B cell (primary cell): ENCODE measurements around the gene TELO2. TPM values are rescaled to one million over a fixed set of nuclear protein-coding genes. Genes with fewer than 3 reads are reported as not detected.

Experiments
- ATAC-seq: fragments of 200-7000 bp; cut with Tn5 transposase; one replicate; pipeline ENCODE4 v1.10.0; 2021; ENCODE audit warnings: low read depth, mild to moderate bottlenecking, moderate number of reproducible peaks, moderate library complexity
- CTCF ChIA-PET: fragments of 350-600 bp; sonication (Branson Sonifier 250); formaldehyde crosslinking; loops from one replicate; lab custom pipeline; 2021; ENCODE audit warnings: antibody characterized with exemption, inconsistent platforms; lab: Charles Lee
- POLR2A ChIA-PET: fragments of 350-600 bp; sonication (Branson Sonifier 250); formaldehyde crosslinking; loops from one replicate; lab custom pipeline; 2021; ENCODE audit warnings: antibody characterized with exemption; lab: Charles Lee
- DNase-seq: peaks from one replicate; pipeline ENCODE4 v3.0.0; 2013
- H2AFZ ChIP-seq: 2 replicates; pipeline ENCODE4 v1.6.1; 2012; ENCODE audit warnings: mild to moderate bottlenecking, low read depth, low read length; ENCODE audit not compliant: insufficient read depth, poor library complexity, severe bottlenecking
- H3K27ac ChIP-seq, 2 donors: 1 replicate in 1 of 2; 2 replicates in 1 of 2; pipeline ENCODE4 v1.5.1; 2012 to 2013; ENCODE audit warnings: low read length in 2 of 2, mild to moderate bottlenecking in 2 of 2, moderate library complexity in 1 of 2
- H3K27me3 ChIP-seq, 4 experiments: fragments of 200-600 bp in 1 of 4; sonication (generic) in 1 of 4; replicated peaks in 1 of 4; 1 replicate in 2 of 4; 2 replicates in 2 of 4; pipeline versions ENCODE4 v1.6.1 to v1.7.0; 2013 to 2016; ENCODE audit warnings: low read length in 3 of 4, mild to moderate bottlenecking in 2 of 4, mixed read lengths in 1 of 4, moderate library complexity in 1 of 4; ENCODE audit not compliant: insufficient read depth in 4 of 4, control insufficient read depth in 3 of 4; ENCODE audit errors: control extremely low read depth in 1 of 4
- H3K36me3 ChIP-seq, 2 experiments: replicated peaks in 1 of 2; 1 replicate in 1 of 2; 2 replicates in 1 of 2; pipeline versions ENCODE4 v1.6.1 to v1.7.1; 2013; ENCODE audit warnings: low read length in 1 of 2; ENCODE audit not compliant: insufficient read depth in 2 of 2, control insufficient read depth in 1 of 2; ENCODE audit errors: control extremely low read depth in 1 of 2, extremely low read depth in 1 of 2
- H3K4me1 ChIP-seq, 2 donors: fragments of 200-600 bp in 1 of 2; sonication (generic) in 1 of 2; 1 replicate in 1 of 2; 2 replicates in 1 of 2; pipeline versions ENCODE4 v1.5.1 to v1.6.1; 2013 to 2017; ENCODE audit warnings: low read length in 2 of 2; ENCODE audit not compliant: control insufficient read depth in 2 of 2, insufficient read depth in 2 of 2
- H3K4me2 ChIP-seq: replicated peaks from 2 replicates; pipeline ENCODE3; 2012; ENCODE audit warnings: mild to moderate bottlenecking, low read depth, low read length; ENCODE audit not compliant: poor library complexity, severe bottlenecking
- H3K4me3 ChIP-seq, 5 experiments: fragments of 200-600 bp in 1 of 5; sonication (generic) in 1 of 5; 1 replicate in 3 of 5; 2 replicates in 2 of 5; pipeline versions ENCODE4 v1.5.1 to v1.7.0; 2011 to 2016; ENCODE audit warnings: low read length in 4 of 5, mild to moderate bottlenecking in 4 of 5, low read depth in 2 of 5, control low read depth in 1 of 5, moderate library complexity in 1 of 5; ENCODE audit not compliant: insufficient read depth in 1 of 5; ENCODE audit errors: control extremely low read depth in 1 of 5, extremely low read depth in 1 of 5
- H3K79me2 ChIP-seq: fragments of 200-600 bp; sonication (generic); one replicate; pipeline ENCODE4 v1.6.0; 2016; ENCODE audit warnings: low read length; ENCODE audit not compliant: control insufficient read depth, insufficient read depth
- H3K9ac ChIP-seq: fragments of 200-600 bp; sonication (generic); 2 replicates; pipeline ENCODE4 v1.6.1; 2017; ENCODE audit warnings: mild to moderate bottlenecking, low read length, moderate library complexity
- H3K9me3 ChIP-seq, 3 donors: one replicate each; pipeline versions ENCODE4 v1.6.1 to v1.7.1; 2013; ENCODE audit warnings: low read length in 2 of 3; ENCODE audit not compliant: control insufficient read depth in 2 of 3, insufficient read depth in 1 of 3; ENCODE audit errors: control extremely low read depth in 1 of 3
- H4K20me1 ChIP-seq: 2 replicates; pipeline ENCODE4 v1.6.0; 2012; ENCODE audit warnings: mild to moderate bottlenecking, low read length; ENCODE audit not compliant: insufficient read depth, control insufficient read depth, poor library complexity, severe bottlenecking
- H3K27ac Mint-ChIP-seq: one replicate; pipeline ENCODE4 v1.8.0; 2021; ENCODE audit warnings: mixed read lengths
- H3K27me3 Mint-ChIP-seq: one replicate; pipeline ENCODE4 v1.8.0; 2021; ENCODE audit warnings: mixed read lengths
- H3K4me1 Mint-ChIP-seq: one replicate; pipeline ENCODE4 v1.8.0; 2021; ENCODE audit warnings: mixed read lengths
- H3K4me3 Mint-ChIP-seq: one replicate; pipeline ENCODE4 v1.8.0; 2021; ENCODE audit warnings: mixed read lengths
- H3K9me3 Mint-ChIP-seq: one replicate; pipeline ENCODE4 v1.8.0; 2022; ENCODE audit warnings: mixed read lengths; ENCODE audit not compliant: insufficient read depth
- CTCF ChIP-seq: fragments of 200-600 bp; IDR thresholded peaks from one replicate; pipeline ENCODE4 v1.8.0; 2022; ENCODE audit warnings: antibody characterized with exemption, mild to moderate bottlenecking
- EZH2 ChIP-seq: IDR thresholded peaks from 2 replicates; pipeline ENCODE4 v1.6.1; 2012; ENCODE audit warnings: borderline replicate concordance, low read depth, mild to moderate bottlenecking, moderate library complexity, low read length; ENCODE audit not compliant: insufficient read depth, poor library complexity, severe bottlenecking
- WGBS: methylation state at CpG from one replicate; pipeline ENCODE4 v1.1.5; 2013; ENCODE audit warnings: missing lambda C conversion rate; ENCODE audit not compliant: insufficient coverage; 5-methylcytosine and 5-hydroxymethylcytosine counted together
- intact Hi-C: fragments of 100-400 bp; cut with micrococcal nuclease; formaldehyde crosslinking; loops from one replicate; pipeline ENCODE4 v1.10.0; 2022
- polyA plus RNA-seq: library from polyadenylated mRNA; depleted of rRNA; stranded (reverse); fragments of >200 nt; gene quantifications from 2 replicates; pipeline ENCODE4 v1.2.3, GENCODE V29; 2012
- total RNA-seq, 2 donors: library from RNA; stranded (reverse); fragments of 120-200 nt in 1 of 2; gene quantifications; 1 replicate in 1 of 2; 2 replicates in 1 of 2; pipeline versions ENCODE4 v1.2.3 to v1.2.4, GENCODE V29; 2013 to 2022

TELO2 gene
- total and polyA plus RNA-seq, 2 donors (not counting 1 experiment from before 2014, with no cell fraction given) = 81.9 to 136 TPM

- Mint-ChIP-seq H3K9me3 (no peaks in the 10 kb centered on the region), H3K4me1 (no peaks in the 10 kb centered on the region), H3K27ac (peak overlapping the region; percentile 46), H3K4me3 (no peak overlapping the region), H3K27me3 (no peaks in the 10 kb centered on the region)
- CTCF ChIA-PET = no interaction called here
- H3K4me3 ChIP-seq = no peak overlapping the region
- no peak overlapping the region for H3K4me2 ChIP-seq
- H3K9ac ChIP-seq = no peak overlapping the region
- no peak for DNase-seq
- POLR2A ChIA-PET = no interaction called here
- peaks cover 0 to 1% of the 10 kb centered on the region in 2 donors for H3K4me1 ChIP-seq
- H3K79me2 ChIP-seq = peaks cover 41% of the 10 kb centered on the region
- TF ChIP-seq CTCF = no peak
- H3K36me3 ChIP-seq = peaks cover 0 to 83% of the 10 kb centered on the region in 2 experiments
- 97% methylated on average over 34 of the region's 34 CpGs for WGBS
- no peaks in the 10 kb centered on the region for H3K9me3 ChIP-seq
- H3K27ac ChIP-seq = no peak overlapping the region
- intact Hi-C loops = no loop called here
- no peak overlapping the region for H2AFZ ChIP-seq
- peaks cover 5% of the 10 kb centered on the region for H4K20me1 ChIP-seq
- ATAC-seq = no peak
- H3K27me3 ChIP-seq = no peaks in the 10 kb centered on the region
Measured at GRCh38 chr16:1451702-1452392, 41.3 kb upstream of the TELO2 start.

GRCh38 chr16:1452530-1452929 is 40.6 kb upstream of the TELO2 start:
- H3K9ac ChIP-seq = no peak overlapping the region
- no peak overlapping the region for H2AFZ ChIP-seq
- H3K4me1 ChIP-seq = peaks cover 6 to 7% of the 10 kb centered on the region in 2 donors
- Mint-ChIP-seq H3K9me3 (no peaks in the 10 kb centered on the region), H3K4me3 (no peak overlapping the region), H3K27ac (no peak overlapping the region), H3K4me1 (peaks cover 2% of the 10 kb centered on the region), H3K27me3 (no peaks in the 10 kb centered on the region)
- CTCF ChIA-PET = no interaction called here
- DNase-seq (no peak), ATAC-seq (no peak)
- POLR2A ChIA-PET = no interaction called here
- H3K4me3 ChIP-seq = no peak overlapping the region
- no peaks in the 10 kb centered on the region for H3K27me3 ChIP-seq
- no peak overlapping the region for H3K27ac ChIP-seq
- peaks cover 5% of the 10 kb centered on the region for H4K20me1 ChIP-seq
- no peak overlapping the region for H3K4me2 ChIP-seq
- TF ChIP-seq EZH2 (no peak), CTCF (no peak)
- intact Hi-C loops = no loop called here
- H3K9me3 ChIP-seq = no peaks in the 10 kb centered on the region
- WGBS = 98% methylated on average over 19 of the region's 20 CpGs
- H3K36me3 ChIP-seq = peaks cover 0 to 84% of the 10 kb centered on the region in 2 experiments
- H3K79me2 ChIP-seq = peaks cover 46% of the 10 kb centered on the region
